HepG2 (cell line): ENCODE results near the gene CDH2. TPM values are rescaled to one million over a fixed set of nuclear protein-coding genes. Genes with fewer than 3 reads are reported as not detected.

ENCODE experiments used
- ATAC-seq: fragments of 200-7000 bp; cut with Tn5 transposase; 3 replicates; pipeline ENCODE4 v1.9.1; 2020; ENCODE audit warnings: mild to moderate bottlenecking, moderate library complexity
- BruUV-seq: library from RNA; stranded (reverse); fragments of 400-500 nt; replicated peaks from 2 replicates; lab custom pipeline; 2021; lab: Mats Ljungman, UMichigan
- CTCF ChIA-PET: fragments of 300-600 bp; formaldehyde crosslinking; extraction: SDS; loops from one replicate; lab custom pipeline; 2021; ENCODE audit warnings: low total read pairs, inconsistent platforms, low intra/inter-chr PET ratio; lab: Yijun Ruan, JAX
- POLR2A ChIA-PET: fragments of 350-600 bp; sonication (Branson Sonifier 250); formaldehyde crosslinking; loops from one replicate; lab custom pipeline; 2020; ENCODE audit warnings: antibody characterized with exemption, inconsistent platforms; lab: Yijun Ruan, JAX
- DNase-seq: peaks from one replicate; pipeline ENCODE4 v3.0.0-alpha.2; 2015; ENCODE audit warnings: low spot score
- FAIRE-seq: peaks from 3 replicates; lab custom pipeline; 2011; peaks lifted over from hg19 to GRCh38; lab: Jason Lieb, UNC
- H2AFZ ChIP-seq: one replicate; pipeline ENCODE4 v1.6.1; 2011; ENCODE audit warnings: low read length, inconsistent platforms
- H3K27ac ChIP-seq: fragments of 300-600 bp; 3 replicates; pipeline ENCODE4 v1.8.0; 2011; ENCODE audit warnings: mixed run types, mild to moderate bottlenecking, mixed read lengths, low read length, inconsistent platforms; ENCODE audit not compliant: insufficient read depth; ENCODE audit errors: extremely low read length
- H3K27me3 ChIP-seq, 2 experiments: fragments of 200-600 bp in 1 of 2; 2 replicates in 1 of 2; 3 replicates in 1 of 2; pipeline versions ENCODE4 v1.6.0 to v1.8.0; 2011; ENCODE audit warnings: low read length in 2 of 2, mild to moderate bottlenecking in 2 of 2, moderate library complexity in 2 of 2, inconsistent platforms in 1 of 2; ENCODE audit not compliant: insufficient read depth in 2 of 2, control insufficient read depth in 1 of 2
- H3K36me3 ChIP-seq, 2 experiments: fragments of 200-600 bp in 1 of 2; replicated peaks in 1 of 2; 2 replicates in 1 of 2; 3 replicates in 1 of 2; pipeline versions ENCODE4 v1.5.1 to v1.8.0; 2011; ENCODE audit warnings: low read length in 2 of 2, inconsistent platforms in 1 of 2; ENCODE audit not compliant: insufficient read depth in 2 of 2, control insufficient read depth in 1 of 2
- H3K4me1 ChIP-seq: 2 replicates; pipeline ENCODE4 v1.5.1; 2012; ENCODE audit warnings: low read length, inconsistent platforms; ENCODE audit not compliant: insufficient read depth
- H3K4me2 ChIP-seq: 2 replicates; pipeline ENCODE4 v1.6.0; 2011; ENCODE audit warnings: low read depth, low read length, inconsistent platforms
- H3K4me3 ChIP-seq, 3 experiments: fragments of 200-600 bp in 1 of 3; sonication (generic), shearing (Covaris generic) in 1 of 3; replicated peaks in 1 of 3; 2 replicates each; pipeline ENCODE4 v1.5.1; 2011 to 2016; ENCODE audit warnings: low read length in 3 of 3, inconsistent platforms in 2 of 3, low read depth in 2 of 3, mild to moderate bottlenecking in 2 of 3, control low read depth in 1 of 3, mixed read lengths in 1 of 3; ENCODE audit not compliant: insufficient read depth in 1 of 3
- H3K79me2 ChIP-seq: one replicate; pipeline ENCODE4 v1.6.1; 2011; ENCODE audit warnings: low read length, inconsistent platforms; ENCODE audit not compliant: insufficient read depth
- H3K9ac ChIP-seq: 2 replicates; pipeline ENCODE4 v1.6.0; 2011; ENCODE audit warnings: mild to moderate bottlenecking, low read depth, low read length, inconsistent platforms; ENCODE audit not compliant: insufficient read depth
- H3K9me3 ChIP-seq: 2 replicates; pipeline ENCODE4 v1.5.1; 2012; ENCODE audit warnings: mild to moderate bottlenecking, low read length
- H4K20me1 ChIP-seq: 2 replicates; pipeline ENCODE4 v1.6.0; 2011; ENCODE audit warnings: inconsistent platforms, mild to moderate bottlenecking, low read length, moderate library complexity; ENCODE audit not compliant: insufficient read depth
- ADNP ChIP-seq: sonication (generic); formaldehyde crosslinking; IDR thresholded peaks from 2 replicates; pipeline ENCODE4 v1.4.0; 2020; ENCODE audit warnings: missing genetic modification reagents
- KAT7 ChIP-seq: IDR thresholded peaks from 2 replicates; pipeline ENCODE4 v1.6.1; 2018; ENCODE audit warnings: borderline replicate concordance, missing compliant biosample characterization
- MYPOP ChIP-seq: sonication (generic); formaldehyde crosslinking; IDR thresholded peaks from 2 replicates; pipeline ENCODE4 v1.8.1; 2023; ENCODE audit warnings: mild to moderate bottlenecking, moderate library complexity, missing genetic modification reagents
- PAX8 ChIP-seq: sonication (generic); formaldehyde crosslinking; IDR thresholded peaks from 2 replicates; pipeline ENCODE4 v1.8.0; 2022; ENCODE audit warnings: mild to moderate bottlenecking, missing genetic modification reagents, borderline replicate concordance
- RAD51 ChIP-seq: fragments of 450-650 bp; IDR thresholded peaks from 2 replicates; pipeline ENCODE4 v1.6.1; 2016; ENCODE audit warnings: borderline replicate concordance
- RBAK ChIP-seq: sonication (generic); formaldehyde crosslinking; IDR thresholded peaks from 2 replicates; pipeline ENCODE4 v1.5.1; 2020; ENCODE audit warnings: mild to moderate bottlenecking, missing genetic modification reagents
- SOX6 ChIP-seq, 2 experiments: fragments of 450-650 bp in 1 of 2; sonication (generic) in 1 of 2; formaldehyde crosslinking in 1 of 2; IDR thresholded peaks; 2 replicates each; pipeline versions ENCODE4 v1.4.0 to v1.6.1; 2017 to 2020; ENCODE audit warnings: antibody characterized with exemption in 1 of 2, mild to moderate bottlenecking in 1 of 2, missing genetic modification reagents in 1 of 2
- ZBTB1 ChIP-seq: sonication (generic); formaldehyde crosslinking; IDR thresholded peaks from 2 replicates; pipeline ENCODE4 v1.4.0; 2020; ENCODE audit warnings: missing genetic modification reagents, borderline replicate concordance
- ZNF142 ChIP-seq: sonication (generic); formaldehyde crosslinking; IDR thresholded peaks from 2 replicates; pipeline ENCODE4 v1.4.0; 2020; ENCODE audit warnings: missing genetic modification reagents
- ZNF343 ChIP-seq: sonication (generic); formaldehyde crosslinking; IDR thresholded peaks from 2 replicates; pipeline ENCODE4 v1.4.0; 2020; ENCODE audit warnings: mild to moderate bottlenecking, missing genetic modification reagents
- ZNF550 ChIP-seq: sonication (generic); formaldehyde crosslinking; IDR thresholded peaks from 2 replicates; pipeline ENCODE4 v1.4.0; 2020; ENCODE audit warnings: mild to moderate bottlenecking, missing genetic modification reagents, borderline replicate concordance
- ZNF670 ChIP-seq: sonication (generic); formaldehyde crosslinking; IDR thresholded peaks from 2 replicates; pipeline ENCODE4 v1.8.0; 2022; ENCODE audit warnings: mild to moderate bottlenecking, missing genetic modification reagents, borderline replicate concordance
- ZNF841 ChIP-seq: sonication (generic); formaldehyde crosslinking; IDR thresholded peaks from 2 replicates; pipeline ENCODE4 v1.8.1; 2023; ENCODE audit warnings: missing genetic modification reagents, borderline replicate concordance
- WGBS: methylation state at CpG from one replicate; pipeline ENCODE4 v1.1.6; 2017; ENCODE audit warnings: low lambda C conversion rate; 5-methylcytosine and 5-hydroxymethylcytosine counted together
- in situ Hi-C: cut with HindIII; loops from 2 replicates; pipeline ENCODE4 v1.10.0; 2017; ENCODE audit warnings: low pct_unique_long_range_greater_than_20kb; ENCODE audit not compliant: extremely low pct_ligation_motif_present
- intact Hi-C: fragments of 100-400 bp; cut with micrococcal nuclease; formaldehyde crosslinking; loops from one replicate; pipeline ENCODE4 v1.10.0; 2022; ENCODE audit not compliant: unreplicated experiment
- polyA plus RNA-seq, 8 experiments: library from polyadenylated mRNA; depleted of rRNA in 3 of 8; stranded (reverse) in 7 of 8; unstranded in 1 of 8; fragments of >200 nt; fragmentation: Illumina TruSeq in 4 of 8; extraction: Trizol in 4 of 8; gene quantifications; 2 replicates each; pipeline versions ENCODE4 v1.2.1 to v1.2.3, GENCODE V29; 2011 to 2016; ENCODE audit warnings: low read depth in 4 of 8, missing spikeins in 1 of 8, mixed read lengths in 1 of 8; ENCODE audit not compliant: insufficient read depth in 1 of 8
- total RNA-seq, 5 experiments: library from RNA; depleted of rRNA; stranded (reverse); fragments of >200 nt; fragmentation: Illumina TruSeq; extraction: Trizol; gene quantifications; 2 replicates each; pipeline ENCODE4 v1.2.3, GENCODE V29; 2016; ENCODE audit warnings: low read depth in 1 of 5

The CDH2 gene
- total and polyA plus RNA-seq, 2 of the 13 experiments (the other 11 are each of a cell fraction or from before 2014, with no cell fraction given): 18.6 to 36.1 TPM

- TF ChIP-seq KAT7 (CRISPR knock-in tag): no peak
- no peak for TF ChIP-seq ZNF670 (CRISPR knock-in tag)
- TF ChIP-seq ZBTB1 (CRISPR knock-in tag): no peak
- TF ChIP-seq ZNF841 (CRISPR knock-in tag): no peak
- no peak for TF ChIP-seq RAD51
- no peak for TF ChIP-seq ZNF343 (CRISPR knock-in tag)
- TF ChIP-seq ADNP (CRISPR knock-in tag): no peak
- no peak for TF ChIP-seq ZNF142
- TF ChIP-seq PAX8: no peak
- TF ChIP-seq RBAK (CRISPR knock-in tag): no peak
- TF ChIP-seq ZNF550 (CRISPR knock-in tag): no peak
- no peak for TF ChIP-seq MYPOP (CRISPR knock-in tag)
- TF ChIP-seq SOX6 (IDR thresholded peaks at IDR 0.05): no peak
- TF ChIP-seq SOX6 (CRISPR knock-in tag; IDR thresholded peaks at IDR 0.05): no peak
- H3K4me3 ChIP-seq: no peak overlapping the region
- H3K4me1 ChIP-seq: peaks cover 49% of the 10 kb centered on the region
- ATAC-seq: no peak
- no peak overlapping the region for H3K9ac ChIP-seq
- H2AFZ ChIP-seq: no peak overlapping the region
- BruUV-seq: no TSS peak
- H3K9me3 ChIP-seq: no peaks in the 10 kb centered on the region
- POLR2A ChIA-PET: no interaction called here
- no peaks in the 10 kb centered on the region; a peak in 1 of 5 replicates for H3K36me3 ChIP-seq
- H3K27ac ChIP-seq: no peak overlapping the region
- no peaks in the 10 kb centered on the region for H3K27me3 ChIP-seq
- H3K79me2 ChIP-seq: peaks cover 2% of the 10 kb centered on the region
- no peak for FAIRE-seq
- intact Hi-C loops (no loop called here), in situ Hi-C loops (no loop called here)
- CTCF ChIA-PET: no interaction called here
- WGBS: 95% methylated on average over 2 of the region's 2 CpGs
- H3K4me2 ChIP-seq: no peak overlapping the region
- no peak for DNase-seq
- no peaks in the 10 kb centered on the region for H4K20me1 ChIP-seq
Measured at GRCh38 chr18:28079883-28080282, 97.0 kb downstream of the CDH2 start.
